Measurements from ENCODE around the gene GSDMA. TPM values are rescaled to one million over a fixed set of nuclear protein-coding genes. Genes with fewer than 3 reads are reported as not detected.

GSDMA gene
- total RNA-seq, 4 donors from 2014 or later, result 26.7 to 156 (median 105) TPM

- TF ChIP-seq CTCF (IDR thresholded peaks at IDR 0.05), result no peak
- TF ChIP-seq EP300 (IDR thresholded peaks at IDR 0.05), result no peak
- TF ChIP-seq POLR2A (IDR thresholded peaks at IDR 0.05), result no peak
- no peak for TF ChIP-seq POLR2AphosphoS5 (IDR thresholded peaks at IDR 0.05)
- no peaks in the 10 kb centered on the region for H3K9me3 ChIP-seq
- H3K36me3 ChIP-seq, result no peaks in the 10 kb centered on the region
- WGBS, result 55% methylated on average over 7 of the region's 7 CpGs
- no peaks in the 10 kb centered on the region for H3K27me3 ChIP-seq
- H3K4me1 ChIP-seq, result no peaks in the 10 kb centered on the region
- no peak for DNase-seq (ENCODE audit: low spot score in 2 of 2)
- no peak overlapping the region for H3K27ac ChIP-seq
- no peak overlapping the region for H3K4me3 ChIP-seq
These were observed 7.4 kb downstream of the GSDMA start for GRCh38 chr17:39970157-39970692.

- Histone ChIP-seq H3K9me3 (no peaks in the 10 kb centered on the region), H3K27me3 (no peaks in the 10 kb centered on the region), H3K4me1 (no peaks in the 10 kb centered on the region), H3K27ac (no peak overlapping the region), H3K36me3 (no peaks in the 10 kb centered on the region), H3K4me3 (no peak overlapping the region)
- 77% methylated on average over 4 of the region's 4 CpGs for WGBS
- no peak for TF ChIP-seq POLR2AphosphoS5 (IDR thresholded peaks at IDR 0.05)
- no peak for TF ChIP-seq CTCF (IDR thresholded peaks at IDR 0.05)
- TF ChIP-seq EP300 (IDR thresholded peaks at IDR 0.05), result no peak
- no peak for TF ChIP-seq POLR2A (IDR thresholded peaks at IDR 0.05)
- DNase-seq (ENCODE audit: low spot score in 2 of 2), result no peak
These were observed 8.3 kb downstream of the GSDMA start for GRCh38 chr17:39971076-39971603.

- TF ChIP-seq POLR2A (IDR thresholded peaks at IDR 0.05), result no peak
- no peak for TF ChIP-seq CTCF (IDR thresholded peaks at IDR 0.05)
- TF ChIP-seq EP300 (IDR thresholded peaks at IDR 0.05), result no peak
- H3K27ac ChIP-seq, result no peak overlapping the region
- H3K4me3 ChIP-seq, result no peak overlapping the region
- WGBS, result 32% methylated on average over 3 of the region's 3 CpGs
- DNase-seq (ENCODE audit: low spot score in 2 of 2), result no peak
- no peaks in the 10 kb centered on the region for H3K9me3 ChIP-seq
- no peaks in the 10 kb centered on the region for H3K27me3 ChIP-seq
- no peaks in the 10 kb centered on the region for H3K4me1 ChIP-seq
- H3K36me3 ChIP-seq, result no peaks in the 10 kb centered on the region
These were observed 9.5 kb downstream of the GSDMA start for GRCh38 chr17:39972271-39972670.

- no peaks in the 10 kb centered on the region for H3K4me1 ChIP-seq
- no peak overlapping the region for H3K4me3 ChIP-seq
- TF ChIP-seq POLR2A (IDR thresholded peaks at IDR 0.05) (no peak), EP300 (IDR thresholded peaks at IDR 0.05) (no peak), POLR2AphosphoS5 (IDR thresholded peaks at IDR 0.05) (no peak), CTCF (IDR thresholded peaks at IDR 0.05) (no peak)
- 93% methylated on average over 2 of the region's 2 CpGs for whole genome bisulfite sequencing
- no peaks in the 10 kb centered on the region for H3K27me3 ChIP-seq
- no peaks in the 10 kb centered on the region for H3K9me3 ChIP-seq
- no peak for DNase-seq (ENCODE audit: low spot score in 2 of 2)
- H3K36me3 ChIP-seq, result no peaks in the 10 kb centered on the region
- H3K27ac ChIP-seq, result no peak overlapping the region
These were observed 10.7 kb downstream of the GSDMA start for GRCh38 chr17:39973496-39973895.

- DNase-seq (ENCODE audit: low spot score in 2 of 2), result no peak
- H3K27me3 ChIP-seq, result no peaks in the 10 kb centered on the region
- no peak overlapping the region for H3K4me3 ChIP-seq
- H3K27ac ChIP-seq, result no peak overlapping the region
- H3K4me1 ChIP-seq, result peaks cover 5% of the 10 kb centered on the region
- 75% methylated on average over 5 of the region's 5 CpGs for WGBS
- no peaks in the 10 kb centered on the region for H3K9me3 ChIP-seq
- no peak for TF ChIP-seq POLR2AphosphoS5 (IDR thresholded peaks at IDR 0.05)
- H3K36me3 ChIP-seq, result no peaks in the 10 kb centered on the region
These were observed 11.6 kb downstream of the GSDMA start for GRCh38 chr17:39974433-39974832.

GRCh38 chr17:39975801-39976200 is 13.0 kb downstream of the GSDMA start:
- H3K4me3 ChIP-seq, result no peak overlapping the region
- no peaks in the 10 kb centered on the region for H3K27me3 ChIP-seq
- no peaks in the 10 kb centered on the region for H3K9me3 ChIP-seq
- TF ChIP-seq CTCF (IDR thresholded peaks at IDR 0.05) (no peak), POLR2A (IDR thresholded peaks at IDR 0.05) (no peak), EP300 (IDR thresholded peaks at IDR 0.05) (no peak), POLR2AphosphoS5 (IDR thresholded peaks at IDR 0.05) (no peak)
- H3K4me1 ChIP-seq, result peaks cover 12% of the 10 kb centered on the region
- WGBS, result 72% methylated on average over 4 of the region's 4 CpGs
- no peak overlapping the region for H3K27ac ChIP-seq
- H3K36me3 ChIP-seq, result no peaks in the 10 kb centered on the region
- no peak for DNase-seq (ENCODE audit: low spot score in 2 of 2)

Data from suprapubic skin (tissue), 4 donors.